CD1c-positive myeloid dendritic cell (primary cell): Measurements from ENCODE around the gene MTSS2.

Experiments used
- DNase-seq: peaks from one replicate; pipeline ENCODE4 v3.0.0-alpha.2; 2016; ENCODE audit errors: extremely low spot score

Gene MTSS2

DNA sequence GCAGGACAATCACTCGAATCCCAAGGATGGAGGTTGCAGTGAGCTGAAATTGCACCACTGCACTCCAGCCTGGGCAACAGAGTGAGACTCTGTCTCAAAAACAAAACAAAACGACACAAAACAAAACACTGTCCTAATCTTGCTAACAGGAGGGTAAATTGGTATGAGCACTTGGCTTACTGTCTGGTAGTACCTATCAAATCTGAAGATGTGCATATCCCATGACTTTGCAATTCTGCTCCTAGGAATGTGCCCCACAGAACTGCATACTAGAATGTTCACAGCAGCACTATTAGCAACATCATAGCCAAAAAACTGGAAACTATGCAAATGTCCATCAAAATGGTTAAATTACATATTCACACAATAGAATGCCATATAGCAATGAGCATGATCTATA lies 15.7 kb downstream of the MTSS2 start:
- no peak for DNase-seq

DNA sequence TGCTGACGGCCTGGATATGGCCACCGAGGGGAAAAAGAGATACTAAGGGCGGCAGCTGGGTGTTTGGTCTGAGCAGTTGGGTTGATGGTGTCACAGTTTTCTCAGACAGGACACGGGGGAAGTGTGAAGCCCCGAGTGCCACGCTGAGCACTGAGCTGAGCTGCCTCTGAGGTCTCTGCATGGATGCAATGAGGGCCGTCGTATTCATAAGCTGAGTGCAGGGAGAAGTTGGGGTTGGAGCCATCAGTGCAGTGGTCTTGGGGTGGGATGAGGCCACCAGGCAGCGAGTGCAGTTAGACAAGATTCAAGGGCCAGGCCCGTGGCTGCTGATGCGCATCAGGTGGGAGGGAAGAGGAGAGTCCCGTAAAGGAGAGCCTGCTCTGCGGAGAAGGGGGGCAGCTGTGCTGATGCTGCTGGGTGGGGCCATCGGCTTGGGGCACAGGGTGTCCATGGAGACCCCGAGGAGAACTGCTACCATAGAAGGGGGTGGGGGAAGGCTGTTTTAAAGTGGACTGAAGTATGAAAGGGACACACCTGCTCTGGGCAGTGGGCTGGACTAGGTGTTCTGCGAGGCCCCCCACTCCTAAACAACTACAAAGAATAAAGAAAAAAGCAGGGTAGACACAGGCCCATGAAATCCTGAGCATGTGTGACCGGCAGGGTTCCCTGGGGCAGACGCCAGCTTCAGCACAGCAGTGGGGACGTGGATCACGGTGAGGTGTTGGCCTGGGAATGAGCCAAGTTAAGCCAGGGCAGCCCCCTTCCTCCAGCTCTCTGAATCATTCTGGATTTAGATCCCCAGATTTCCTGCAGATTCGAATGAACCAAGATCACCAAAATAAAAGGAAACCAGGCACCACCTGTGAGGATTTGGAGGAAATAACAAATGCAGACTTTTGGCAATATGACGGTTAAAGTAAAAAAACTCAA lies 19.8 kb downstream of the MTSS2 start:
- no peak for DNase-seq

DNA sequence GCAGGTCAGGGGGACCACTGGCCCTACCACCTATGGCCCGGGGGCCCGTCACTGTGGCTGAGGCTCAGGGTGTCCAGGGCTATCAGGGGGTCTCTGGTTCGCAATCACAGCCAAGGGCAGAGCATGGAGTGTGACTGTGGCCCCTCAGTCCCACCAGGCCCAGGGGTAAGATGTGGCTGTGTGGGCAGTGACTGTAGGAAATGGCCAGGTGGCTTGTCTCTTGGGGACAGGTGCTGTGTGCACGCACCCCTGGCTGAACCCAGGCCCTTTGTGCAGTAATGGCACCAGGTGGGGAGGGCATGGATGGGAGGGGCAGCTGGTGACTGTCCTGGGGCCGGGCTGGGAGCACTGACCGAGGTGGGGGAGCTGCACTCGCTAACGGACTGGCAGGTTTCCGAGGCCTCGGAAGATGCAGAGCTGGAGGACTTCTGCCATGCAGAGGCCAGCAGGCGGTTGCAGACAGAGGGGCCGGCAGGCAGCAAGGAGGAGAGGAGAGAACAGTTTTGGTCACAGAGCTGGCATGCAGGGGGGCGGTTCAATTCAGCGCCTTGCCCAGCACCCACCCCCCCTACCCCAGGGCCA lies 20.6 kb downstream of the MTSS2 start:
- no peak for DNase-seq

DNA sequence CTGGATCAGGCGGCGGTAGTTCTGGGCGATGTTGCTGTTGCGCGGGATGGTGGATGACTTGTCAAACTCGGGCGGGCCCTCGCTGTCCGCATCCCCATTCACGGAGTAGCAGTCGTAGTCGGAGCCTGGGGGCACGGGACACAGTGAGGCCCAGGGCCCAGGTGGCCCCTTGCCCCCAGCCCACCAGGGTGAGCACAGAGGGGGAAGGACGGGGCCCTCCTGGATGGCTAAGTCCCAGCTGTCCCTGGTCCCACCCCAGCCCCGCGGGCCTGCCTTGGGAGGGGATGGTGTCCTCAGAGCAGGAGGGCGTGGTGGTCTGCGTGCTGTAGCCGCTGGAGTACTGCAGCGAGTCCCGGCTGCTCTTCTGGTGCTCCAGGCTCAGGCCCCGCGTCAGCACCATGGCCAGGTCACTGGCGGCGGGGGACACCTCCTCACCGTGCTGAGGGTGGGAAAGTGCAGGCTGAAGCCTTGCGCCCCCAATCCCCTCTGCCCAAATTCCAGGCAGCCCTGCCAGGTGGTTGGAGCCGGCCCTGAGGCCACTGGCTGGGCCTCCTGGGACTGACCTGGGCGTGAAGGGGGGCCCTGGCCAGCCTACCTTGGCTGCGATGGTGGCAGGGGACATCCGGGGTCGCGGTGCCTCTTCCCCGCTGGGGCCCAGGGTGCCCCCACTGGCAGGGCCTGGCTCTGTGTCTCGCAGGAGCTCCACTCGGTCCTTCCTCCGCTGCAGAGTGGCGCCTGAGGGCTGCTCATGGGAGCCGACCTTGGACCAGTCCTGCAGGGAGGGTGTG lies 21.3 kb downstream of the MTSS2 start:
- no peak for DNase-seq

DNA sequence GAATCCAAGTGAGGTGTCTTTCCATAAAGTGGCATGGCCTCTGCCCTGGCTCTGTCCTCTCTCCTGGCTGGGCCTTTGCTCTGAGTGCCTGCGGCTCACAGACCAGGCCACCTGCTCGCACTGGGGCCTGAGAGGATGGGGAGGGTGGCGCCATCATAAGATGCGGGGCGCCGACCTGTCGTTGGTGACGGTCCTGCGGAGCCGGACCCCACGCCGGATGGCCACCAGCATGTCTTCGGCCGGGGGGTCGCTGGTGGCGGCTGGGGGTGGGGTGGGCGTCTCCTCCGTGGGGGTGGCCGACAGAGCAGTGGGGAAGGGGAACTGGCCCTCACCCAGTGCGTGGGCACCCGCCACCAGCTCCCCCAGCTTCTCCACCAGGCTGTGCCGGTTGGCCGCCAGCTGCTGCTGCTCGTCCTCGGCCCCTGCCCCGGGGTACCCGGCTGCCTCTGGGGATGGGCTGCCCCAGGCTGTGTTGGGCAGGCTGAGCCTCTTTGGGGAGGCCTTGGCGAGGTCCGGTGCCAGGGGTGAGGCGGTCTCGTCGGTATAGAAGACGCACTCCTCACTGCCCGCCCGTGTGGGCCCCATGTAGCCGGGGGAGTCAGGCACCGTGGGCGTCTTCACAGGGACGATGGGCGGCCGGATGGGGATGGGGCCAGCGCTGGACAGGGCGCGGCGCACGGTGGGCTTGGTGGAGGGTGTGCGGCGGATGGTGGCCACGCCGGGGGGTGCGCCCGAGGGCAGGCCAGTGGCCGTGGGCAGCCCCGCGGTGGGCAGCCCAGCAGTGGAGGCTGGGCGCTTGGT lies 22.1 kb downstream of the MTSS2 start:
- no peak for DNase-seq

DNA sequence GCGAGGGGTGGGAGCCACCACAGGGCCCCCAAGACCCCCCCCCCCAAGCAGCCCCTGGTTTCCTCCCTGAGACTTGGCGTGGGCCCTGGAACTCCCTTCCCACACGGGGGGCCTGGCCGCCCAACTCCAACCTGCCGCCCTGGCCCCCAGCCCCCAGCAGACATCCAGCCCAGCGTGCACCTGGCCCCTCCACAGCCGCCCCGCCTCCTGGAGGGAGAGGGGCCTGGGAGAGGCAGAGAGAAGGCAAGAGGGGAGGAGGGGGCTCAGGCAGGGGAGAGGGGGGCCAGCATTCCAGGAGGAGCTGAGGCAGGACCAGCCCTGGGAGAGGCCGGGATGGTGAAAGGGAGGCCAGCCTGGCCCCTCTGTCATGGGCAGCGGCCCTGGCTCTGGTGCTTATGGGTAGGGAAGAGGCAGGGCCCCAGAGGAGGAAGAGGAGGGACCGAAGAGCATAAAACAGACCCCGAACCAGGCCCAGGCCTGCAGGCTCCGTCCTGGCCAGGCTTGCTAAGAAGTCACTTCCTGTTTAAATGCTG lies 22.8 kb downstream of the MTSS2 start:
- DNase-seq = peak; percentile 1

DNA sequence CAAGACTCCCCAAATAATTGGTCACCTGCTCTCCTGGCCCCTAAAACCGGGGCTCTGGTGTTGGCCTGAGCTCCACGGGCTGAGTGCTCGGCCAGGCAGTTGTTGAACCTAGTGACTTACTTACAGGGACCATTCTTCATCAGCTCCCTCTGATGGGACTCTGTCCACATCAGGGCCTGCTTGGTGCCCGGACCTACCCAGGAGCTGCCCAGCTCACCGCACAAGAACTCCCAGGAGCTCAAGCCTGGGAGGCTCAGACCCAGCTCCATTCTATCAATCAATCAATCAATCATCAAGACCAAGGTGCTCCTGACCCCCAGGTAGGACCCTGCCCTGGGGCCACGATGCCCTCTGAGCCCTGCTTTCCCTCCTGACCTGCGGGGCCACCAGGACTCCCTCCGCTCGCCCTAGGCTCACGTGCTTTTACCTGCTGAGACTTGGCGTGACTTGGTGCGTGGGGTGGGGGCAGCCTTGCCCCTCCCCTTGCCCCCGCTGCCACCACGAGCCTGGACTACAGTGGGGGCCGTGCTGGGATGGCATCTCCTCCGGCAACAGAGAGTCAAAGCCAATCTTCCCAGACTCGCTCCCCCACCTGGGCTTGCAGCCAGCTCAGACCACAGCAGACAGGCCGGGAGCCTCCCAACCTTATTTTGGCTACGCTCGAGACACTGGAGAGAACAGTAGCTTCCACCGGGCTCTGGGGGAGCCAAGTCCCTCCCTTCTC lies 23.8 kb downstream of the MTSS2 start:
- DNase-seq = no peak

DNA sequence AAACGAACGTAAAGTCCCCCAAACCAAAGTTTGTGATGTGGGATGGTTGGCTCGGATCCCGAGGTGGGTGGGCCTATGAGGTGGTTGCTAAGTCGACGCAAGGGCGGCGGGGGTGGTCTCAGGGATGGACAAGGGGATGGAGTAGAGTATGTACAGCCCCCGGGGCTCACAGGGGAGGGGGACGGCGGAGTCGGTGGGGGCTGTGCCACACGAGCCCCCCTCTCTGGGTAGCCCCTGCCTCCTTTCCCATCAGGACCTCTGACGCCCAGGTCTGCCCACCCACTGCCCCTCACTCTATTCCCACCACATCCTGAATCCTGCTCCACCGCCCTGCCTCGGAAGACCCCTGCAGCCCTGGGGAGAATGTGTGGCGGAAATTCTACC lies 24.3 kb downstream of the MTSS2 start:
- no peak for DNase-seq

DNA sequence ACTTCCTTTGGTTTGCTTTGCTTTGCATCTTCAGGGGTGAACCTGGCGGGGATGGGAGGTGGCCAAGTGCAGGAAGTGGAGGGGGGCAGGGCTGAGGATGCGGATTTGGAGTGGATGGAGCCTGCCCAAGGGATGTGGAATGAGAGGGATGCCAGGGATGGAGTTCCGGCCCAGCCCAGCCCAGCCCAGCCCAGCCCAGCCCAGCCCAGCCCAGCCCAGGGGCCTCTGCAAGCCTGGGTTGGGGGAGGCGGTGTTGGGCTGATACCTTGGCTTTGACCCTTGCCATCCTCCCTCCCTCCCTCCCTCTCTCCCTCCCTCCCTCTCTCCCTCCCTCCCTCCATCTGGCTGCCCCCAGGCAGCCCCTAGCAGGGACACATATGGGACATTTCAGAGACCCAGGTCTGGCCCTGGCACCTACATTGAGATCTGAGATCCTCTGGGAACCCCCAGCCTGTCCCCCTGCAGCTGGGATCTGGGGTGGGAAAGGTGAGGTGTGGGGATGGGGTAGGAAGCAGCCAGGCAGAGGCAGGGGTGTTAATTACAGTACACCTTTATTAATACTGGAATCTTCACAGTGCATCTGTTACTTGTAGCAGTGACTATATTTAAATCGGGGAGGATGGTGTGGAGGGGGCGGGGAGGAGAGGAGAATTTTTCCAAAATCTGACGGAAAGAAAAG lies 25.0 kb downstream of the MTSS2 start:
- DNase-seq = no peak

DNA sequence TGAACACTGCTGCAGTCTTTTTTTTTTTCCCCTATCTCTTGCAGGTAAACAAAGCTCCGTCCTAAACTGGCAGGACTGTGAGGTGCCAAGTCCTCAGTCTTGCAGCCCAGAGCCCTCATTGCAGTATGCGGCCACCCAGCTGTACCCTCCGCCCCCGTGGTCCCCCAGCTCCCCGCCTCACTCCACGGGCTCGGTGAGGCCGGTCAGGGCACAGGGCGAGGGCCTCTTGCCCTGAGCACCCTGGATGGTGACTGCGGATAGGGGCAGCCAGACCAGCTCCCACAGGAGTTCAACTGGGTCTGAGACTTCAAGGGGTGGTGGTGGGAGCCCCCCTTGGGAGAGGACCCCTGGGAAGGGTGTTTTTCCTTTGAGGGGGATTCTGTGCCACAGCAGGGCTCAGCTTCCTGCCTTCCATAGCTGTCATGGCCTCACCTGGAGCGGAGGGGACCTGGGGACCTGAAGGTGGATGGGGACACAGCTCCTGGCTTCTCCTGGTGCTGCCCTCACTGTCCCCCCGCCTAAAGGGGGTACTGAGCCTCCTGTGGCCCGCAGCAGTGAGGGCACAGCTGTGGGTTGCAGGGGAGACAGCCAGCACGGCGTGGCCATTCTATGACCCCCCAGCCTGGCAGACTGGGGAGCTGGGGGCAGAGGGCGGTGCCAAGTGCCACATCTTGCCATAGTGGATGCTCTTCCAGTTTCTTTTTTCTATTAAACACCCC lies 25.7 kb downstream of the MTSS2 start:
- DNase-seq = no peak

DNA sequence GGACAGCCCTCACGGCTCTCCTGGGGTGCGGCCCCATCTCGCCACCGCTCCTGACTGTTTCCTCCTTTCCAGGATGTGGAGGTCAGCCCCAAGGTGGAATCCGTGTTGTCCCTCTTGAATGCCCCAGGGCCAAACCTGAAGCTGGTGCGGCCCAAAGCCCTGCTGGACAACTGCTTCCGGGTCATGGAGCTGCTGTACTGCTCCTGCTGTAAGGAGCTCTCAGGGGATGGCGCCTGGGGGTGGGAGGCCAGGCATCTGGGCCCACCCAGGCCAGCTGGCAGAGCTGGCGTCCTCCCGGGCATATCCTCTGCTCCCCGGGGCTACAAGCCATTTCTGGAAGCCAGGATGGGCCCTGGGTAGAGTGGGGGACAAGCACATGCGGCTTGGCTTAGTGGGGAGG lies 26.3 kb downstream of the MTSS2 start:
- DNase-seq = no peak

DNA sequence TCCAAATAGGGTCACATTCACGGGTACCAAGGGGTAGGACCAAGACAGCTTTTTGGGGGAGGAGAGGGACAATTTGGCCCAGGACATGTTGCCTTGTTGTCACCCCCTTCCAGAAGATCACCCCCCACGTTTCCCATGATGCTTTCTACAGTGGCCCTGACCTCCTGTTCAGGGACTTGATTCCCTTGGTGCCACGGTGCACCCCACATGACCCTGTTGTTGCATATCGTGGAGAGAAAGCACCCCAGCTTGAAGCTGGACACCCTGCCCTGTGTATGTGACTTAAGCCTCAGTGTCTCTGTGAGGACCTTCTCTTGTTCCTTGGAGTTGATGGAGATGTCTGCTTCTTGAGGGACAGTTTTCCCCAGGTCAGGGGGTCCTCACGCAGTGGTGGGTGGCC lies 26.9 kb downstream of the MTSS2 start:
- DNase-seq = no peak

DNA sequence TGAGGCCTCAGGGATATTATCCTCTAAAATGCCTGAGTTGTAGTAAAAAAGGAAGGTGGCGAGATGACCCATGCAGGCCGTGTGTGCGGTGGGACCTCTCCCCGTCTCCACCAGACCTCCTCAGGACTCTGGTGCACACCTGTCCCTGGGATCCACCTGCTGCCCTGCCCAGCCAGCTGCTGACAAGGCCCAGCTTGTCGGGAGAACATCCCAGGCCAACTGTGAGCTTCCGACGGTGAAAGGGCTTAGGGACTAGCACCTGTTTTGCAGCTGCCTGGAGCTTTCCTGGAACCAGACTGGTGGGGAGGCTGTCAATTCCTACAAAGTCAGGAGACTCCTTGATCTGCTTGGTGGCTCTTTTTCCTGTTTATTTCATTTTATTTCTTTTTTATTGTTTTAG lies 27.9 kb downstream of the MTSS2 start:
- DNase-seq = no peak

DNA sequence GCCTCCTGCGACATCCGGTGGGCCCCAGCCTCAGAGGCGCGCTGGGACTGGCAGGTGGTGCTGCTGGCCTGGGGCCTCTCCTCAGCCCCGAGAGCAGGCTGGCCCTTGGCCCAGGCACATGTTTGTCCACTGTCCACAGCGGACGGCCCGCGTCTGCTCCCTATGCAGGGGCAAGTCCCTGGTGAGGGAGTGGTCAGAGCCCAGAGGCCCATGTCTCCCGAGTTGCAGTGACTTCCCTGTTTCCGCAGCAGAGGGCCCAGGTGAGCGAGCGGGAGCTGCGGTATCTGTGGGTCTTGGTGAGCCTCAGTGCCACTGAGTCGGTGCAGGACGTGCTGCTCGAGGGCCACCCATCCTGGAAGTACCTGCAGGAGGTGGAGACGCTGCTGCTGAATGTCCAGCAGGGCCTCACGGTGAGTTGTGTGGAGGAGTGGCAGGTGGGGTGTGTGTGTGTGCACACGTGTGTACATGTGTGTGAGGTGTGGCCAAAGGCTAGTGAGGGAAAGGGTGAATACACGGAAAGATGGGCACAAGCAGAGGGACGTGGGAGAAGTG lies 29.1 kb downstream of the MTSS2 start:
- DNase-seq = no peak

DNA sequence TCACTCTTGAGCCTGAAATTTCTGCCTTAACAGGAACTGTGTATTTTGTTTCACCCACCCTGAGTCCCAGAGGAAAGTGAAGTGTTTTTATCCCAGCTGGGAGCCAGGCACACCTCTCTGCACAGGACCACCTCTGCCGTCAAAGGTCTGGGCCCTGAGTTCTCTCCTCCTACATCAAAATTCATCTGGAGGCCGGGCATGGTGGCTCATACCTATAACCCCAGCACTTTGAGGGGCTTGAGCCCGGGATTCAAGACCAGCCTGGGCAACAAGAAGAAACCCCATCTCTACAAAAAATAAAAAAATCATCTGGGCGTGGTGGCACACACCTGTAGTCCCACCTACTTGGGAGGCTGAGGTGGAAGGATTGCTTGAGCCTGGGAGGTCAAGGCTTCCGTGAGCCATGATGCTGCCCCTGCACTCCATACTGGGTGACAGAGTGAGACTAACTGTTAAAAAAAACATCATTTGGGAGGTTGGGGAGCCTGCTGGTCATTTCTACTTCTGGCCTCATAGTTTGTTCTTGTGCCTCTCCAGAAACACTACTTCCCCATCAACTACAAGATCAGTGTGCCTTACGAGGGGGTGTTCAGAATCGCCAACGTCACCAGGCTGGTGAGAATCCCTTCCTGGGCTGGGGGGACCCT lies 29.7 kb downstream of the MTSS2 start:
- DNase-seq = no peak

DNA sequence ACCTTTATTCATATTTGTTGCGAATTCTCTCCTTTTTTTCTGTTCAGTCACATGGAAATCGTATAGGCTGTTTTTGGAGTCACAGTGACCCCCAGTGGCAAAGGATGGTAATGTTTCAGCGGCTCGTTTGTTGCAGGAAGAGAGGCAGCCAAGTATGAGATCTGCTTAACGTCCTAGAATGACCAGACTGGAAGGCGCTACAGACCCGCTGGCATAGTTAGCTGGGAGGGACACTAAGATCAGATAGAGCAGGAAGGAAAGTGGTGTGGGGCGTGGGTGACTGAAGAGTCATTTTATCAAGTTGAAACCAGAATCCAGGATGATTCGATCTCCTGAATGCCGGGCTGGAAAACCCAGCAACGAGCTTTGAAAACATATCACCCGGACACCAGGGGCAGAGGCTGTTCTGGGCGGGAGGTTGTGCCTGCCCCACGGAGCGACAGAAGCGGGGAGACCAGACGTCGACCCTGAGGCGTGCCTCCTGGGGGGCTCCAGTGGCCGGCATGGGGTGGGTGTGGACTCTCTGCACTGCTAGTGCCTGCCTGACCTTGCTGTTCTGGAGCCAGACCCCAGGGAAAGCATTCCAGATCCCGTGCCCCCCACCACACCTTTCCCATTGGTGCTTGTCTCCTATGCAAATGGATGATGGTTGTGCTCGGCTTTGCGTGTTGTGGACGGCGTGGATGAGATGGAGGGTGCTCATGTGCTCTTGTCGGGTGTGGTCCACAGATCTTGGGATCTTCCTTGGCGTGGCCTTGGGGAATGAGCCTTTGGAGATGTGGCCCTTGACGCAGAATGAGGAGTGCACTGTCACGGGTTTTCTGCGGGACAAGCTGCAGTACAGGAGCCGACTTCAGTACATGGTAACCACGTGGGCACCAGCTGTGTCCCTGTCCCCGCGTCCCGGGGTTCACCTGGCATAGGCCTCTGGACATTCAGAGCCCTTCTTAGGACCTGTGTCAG lies 31.8 kb downstream of the MTSS2 start:
- DNase-seq = peak; percentile 82

DNA sequence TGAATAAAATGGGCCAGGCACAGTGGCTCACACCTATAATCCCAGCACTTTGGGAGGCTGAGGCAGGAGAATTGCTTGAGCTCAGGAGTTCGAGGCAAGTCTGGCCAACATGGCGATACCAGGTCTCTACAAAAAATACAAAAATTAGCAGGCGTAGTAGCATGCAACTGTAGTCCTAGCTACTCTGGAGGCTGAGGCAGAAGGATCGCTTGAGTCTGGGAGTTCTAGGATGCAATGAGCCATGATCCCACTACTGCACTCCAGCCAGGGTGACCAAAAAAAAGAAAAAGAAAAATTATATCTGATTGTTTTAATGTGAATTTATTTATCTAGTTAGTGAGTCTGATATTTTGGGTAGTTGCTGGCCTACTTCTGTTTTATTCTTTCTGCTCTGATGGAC lies 32.4 kb downstream of the MTSS2 start:
- no peak for DNase-seq

DNA sequence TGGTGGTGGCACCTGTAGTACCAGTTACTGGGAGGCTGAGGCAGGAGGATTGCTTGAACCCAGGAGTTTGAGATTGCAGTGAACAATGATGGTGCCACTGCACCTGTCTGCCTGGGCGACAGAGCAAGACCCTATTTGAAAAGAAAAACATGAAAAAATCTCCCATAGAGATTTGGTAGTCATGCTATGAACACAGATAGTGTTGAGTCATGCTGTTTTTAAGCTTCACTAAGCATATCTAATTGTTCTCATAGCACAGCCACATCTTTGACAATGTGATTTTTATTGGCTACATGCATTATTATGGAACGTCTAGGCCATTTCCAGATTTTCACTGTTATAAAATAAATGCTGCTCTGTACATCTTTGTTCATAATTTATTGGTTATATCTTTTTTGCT lies 33.5 kb downstream of the MTSS2 start:
- DNase-seq = no peak
